HL-60 (cell line): ENCODE results near the gene NUDT22.

Experiments
- DNase-seq, 2 experiments: peaks; one replicate each; pipeline ENCODE4 v3.0.0-alpha.2; 2010 to 2020; ENCODE audit warnings: low read depth in 1 of 2, low spot score in 1 of 2
- H3K27ac ChIP-seq: fragments of 250-450 bp; sonication (Bioruptor Pico); replicated peaks from 2 replicates; pipeline ENCODE4 v1.5.1; 2020; ENCODE audit warnings: mild to moderate bottlenecking, moderate library complexity
- H3K27me3 ChIP-seq: fragments of 250-450 bp; sonication (Bioruptor Pico); 2 replicates; pipeline ENCODE4 v1.5.1; 2021; ENCODE audit warnings: mild to moderate bottlenecking, moderate library complexity; ENCODE audit not compliant: insufficient read depth, poor library complexity, severe bottlenecking
- H3K4me3 ChIP-seq: replicated peaks from 2 replicates; pipeline ENCODE4 v1.5.1; 2011; ENCODE audit warnings: mild to moderate bottlenecking, control low read depth, low read length; ENCODE audit not compliant: insufficient read depth
- CTCF ChIP-seq: IDR thresholded peaks from one replicate; pipeline ENCODE4 v1.5.1; 2011; ENCODE audit warnings: low read length, control low read depth, inconsistent platforms; ENCODE audit not compliant: insufficient read depth
- GABPA ChIP-seq: IDR thresholded peaks from 2 replicates; pipeline ENCODE4 v1.6.1; 2012; ENCODE audit warnings: low read depth
- POLR2AphosphoS5 ChIP-seq: IDR thresholded peaks from 2 replicates; pipeline ENCODE4 v1.6.1; 2012; ENCODE audit warnings: low read depth
- REST ChIP-seq: IDR thresholded peaks from 2 replicates; pipeline ENCODE4 v1.6.1; 2012; ENCODE audit warnings: low read depth; ENCODE audit not compliant: insufficient replicate concordance
- SPI1 ChIP-seq: IDR thresholded peaks from 2 replicates; pipeline ENCODE4 v1.6.1; 2012; ENCODE audit warnings: low read depth, mild to moderate bottlenecking, borderline replicate concordance

Gene NUDT22

GRCh38 chr11:64178951-64179639 is 47.0 kb upstream of the NUDT22 start:
- Histone ChIP-seq H3K27ac (no peak overlapping the region), H3K27me3 (no peaks in the 10 kb centered on the region), H3K4me3 (no peak overlapping the region)
- TF ChIP-seq SPI1, result no peak
- no peak for TF ChIP-seq REST
- no peak for TF ChIP-seq POLR2AphosphoS5
- TF ChIP-seq GABPA, result no peak
- TF ChIP-seq CTCF, result no peak
- DNase-seq, result no peak

- no peak overlapping the region for H3K4me3 ChIP-seq
- TF ChIP-seq POLR2AphosphoS5 (no peak), REST (no peak), CTCF (no peak), GABPA (no peak), SPI1 (no peak)
- no peak overlapping the region for H3K27ac ChIP-seq
- DNase-seq, result no peak
- no peaks in the 10 kb centered on the region for H3K27me3 ChIP-seq
These were observed 45.2 kb upstream of the NUDT22 start for GRCh38 chr11:64180891-64181290.

- Histone ChIP-seq H3K27me3 (no peaks in the 10 kb centered on the region), H3K4me3 (no peak overlapping the region), H3K27ac (no peak overlapping the region)
- peak; percentile 62 for TF ChIP-seq POLR2AphosphoS5
- no peak for TF ChIP-seq GABPA
- TF ChIP-seq REST, result no peak
- peak; percentile 80 for DNase-seq
These were observed 44.3 kb upstream of the NUDT22 start for GRCh38 chr11:64181506-64182411.
